ENCODE data around the gene HIP1R. TPM values are rescaled to one million over a fixed set of nuclear protein-coding genes. Genes with fewer than 3 reads are reported as not detected.

Gene HIP1R
- total and polyA plus RNA-seq, 2 of the 8 experiments (the other 6 are each of a cell fraction or from before 2014, with no cell fraction given) = 11.2 to 14.5 TPM

- TF ChIP-seq RXRA (IDR thresholded peaks at IDR 0.05; ENCODE audit: insufficient read depth, low read depth, low read length) (peak; percentile 95), KDM1A (IDR thresholded peaks at IDR 0.05; ENCODE audit: borderline replicate concordance, low read length) (peak; percentile 58; the same call in 1 of the 2 replicates), CREB1 (IDR thresholded peaks at IDR 0.05) (peak; percentile 69; the same call in 1 of the 2 replicates), CTBP2 (IDR thresholded peaks at IDR 0.05; ENCODE audit: borderline replicate concordance, insufficient read depth, insufficient read length, low read length) (peak; percentile 93), YY1 (IDR thresholded peaks at IDR 0.05; ENCODE audit: low read depth, low read length) (peak; percentile 30; the same call in 1 of the 2 replicates), CTCF (IDR thresholded peaks at IDR 0.05; ENCODE audit: control extremely low read depth in 1 of 3, insufficient read depth in 1 of 3, low read depth in 1 of 3, low read length in 3 of 3) (peak in 1 of 3 experiments; percentile 1; a peak in 1 of 4 replicates), TBP (IDR thresholded peaks at IDR 0.05; ENCODE audit: low read depth, low read length) (no peak), CHD2 (IDR thresholded peaks at IDR 0.05; ENCODE audit: low read length) (peak; percentile 69), SP2 (IDR thresholded peaks at IDR 0.05; ENCODE audit: low read length) (no peak)
These were observed 36.9 kb downstream of the HIP1R start (continued) for GRCh38 chr12:122871851-122872780.
